ENCODE measurements around the gene TRERF1.

The TRERF1 gene

DNA sequence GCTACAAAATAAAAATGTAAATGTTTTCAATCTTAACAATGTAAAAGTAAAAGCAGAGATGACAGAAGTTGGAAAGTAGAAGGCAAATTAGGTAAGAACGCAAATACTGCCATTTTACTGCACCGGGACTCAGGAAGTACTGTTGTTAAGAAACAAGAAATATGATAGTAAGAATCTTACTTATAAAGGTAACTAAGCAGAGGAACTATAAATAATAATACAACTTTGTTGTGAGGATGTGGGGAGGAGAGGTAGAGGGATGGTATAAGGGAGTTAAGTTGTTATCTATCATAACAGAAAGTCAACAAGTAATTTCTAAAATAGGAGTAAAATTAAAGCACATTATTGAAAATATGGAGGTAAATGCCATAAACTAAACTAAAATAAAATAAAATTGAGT is 129.8 kb downstream of the TRERF1 start:
- Histone ChIP-seq H4K91ac (ENCODE audit: low read length) (no peak overlapping the region), H2BK12ac (ENCODE audit: low read length in 2 of 2) (no peak overlapping the region), H3K14ac (ENCODE audit: low read length in 2 of 2) (no peak overlapping the region), H3K79me1 (replicated peaks; ENCODE audit: low read length, poor library complexity, severe bottlenecking) (peaks cover 27% of the 10 kb centered on the region), H3K4ac (ENCODE audit: low read depth in 1 of 2, low read length in 2 of 2) (no peak overlapping the region), H3K9ac (ENCODE audit: low read length) (no peak overlapping the region), H3K4me1 (ENCODE audit: control insufficient read depth, insufficient read depth, low read depth, low read length) (peaks cover 7% of the 10 kb centered on the region), H2AFZ (ENCODE audit: low read depth, low read length) (no peak overlapping the region), H3K27ac (ENCODE audit: low read length, poor library complexity, severe bottlenecking) (no peak overlapping the region), H3K4me2 (ENCODE audit: low read length, poor library complexity, severe bottlenecking) (no peak overlapping the region), H2BK15ac (ENCODE audit: low read depth, poor library complexity, severe bottlenecking) (no peak overlapping the region), H2AK5ac (ENCODE audit: low read length, severe bottlenecking) (no peak overlapping the region), H3K9me3 (ENCODE audit: control insufficient read depth, low read length) (no peaks in the 10 kb centered on the region), H3K23ac (ENCODE audit: low read length in 2 of 2) (no peak overlapping the region), H2BK5ac (ENCODE audit: low read depth, low read length, poor library complexity, severe bottlenecking) (no peak overlapping the region), H3K36me3 (ENCODE audit: control insufficient read depth in 1 of 2, insufficient read depth in 2 of 2, low read depth in 1 of 2, low read length in 2 of 2) (peaks cover 0 to 4% of the 10 kb centered on the region in 2 experiments), H3K27me3 (ENCODE audit: control insufficient read depth in 1 of 2, insufficient read depth in 1 of 2, low read length in 2 of 2) (no peaks in the 10 kb centered on the region), H3K18ac (ENCODE audit: low read depth in 1 of 2, low read length in 2 of 2) (no peak overlapping the region), H3K4me3 (ENCODE audit: insufficient read depth in 1 of 2, low read depth in 1 of 2, low read length in 2 of 2) (no peak overlapping the region), H2BK120ac (ENCODE audit: low read depth, low read length) (no peak overlapping the region), H4K8ac (ENCODE audit: low read length) (no peak overlapping the region)
- 95% methylated on average over 2 of the region's 2 CpGs for WGBS
- DNase-seq = no peak

DNA sequence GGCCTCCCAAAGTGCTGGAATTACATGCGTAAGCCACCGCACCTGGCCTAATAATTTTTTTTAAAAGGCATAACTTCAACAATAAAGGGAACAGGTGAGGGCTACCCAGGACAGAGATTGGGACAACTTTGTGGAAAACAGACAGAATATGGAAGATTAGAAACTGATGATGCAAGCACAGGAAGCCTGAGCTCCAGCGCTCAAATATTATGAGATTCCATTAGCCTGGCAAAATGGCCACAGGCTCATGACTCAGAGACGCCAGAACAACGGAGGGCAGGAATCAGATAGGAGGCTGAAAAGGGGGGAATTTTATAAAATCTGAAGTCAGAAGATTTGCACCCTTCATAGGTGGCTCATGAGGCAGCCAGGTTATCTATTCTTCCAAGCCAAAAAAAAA is 131.0 kb downstream of the TRERF1 start:
- H3K27me3 ChIP-seq (ENCODE audit: control insufficient read depth in 1 of 2, insufficient read depth in 1 of 2, low read length in 2 of 2) = no peaks in the 10 kb centered on the region
- no peak overlapping the region for H2BK12ac ChIP-seq (ENCODE audit: low read length in 2 of 2)
- H3K9ac ChIP-seq (ENCODE audit: low read length) = no peak overlapping the region
- peaks cover 0 to 4% of the 10 kb centered on the region in 2 experiments for H3K36me3 ChIP-seq (ENCODE audit: control insufficient read depth in 1 of 2, insufficient read depth in 2 of 2, low read depth in 1 of 2, low read length in 2 of 2)
- H3K14ac ChIP-seq (ENCODE audit: low read length in 2 of 2) = no peak overlapping the region
- no peak overlapping the region for H3K4ac ChIP-seq (ENCODE audit: low read depth in 1 of 2, low read length in 2 of 2)
- no peak overlapping the region for H2AFZ ChIP-seq (ENCODE audit: low read depth, low read length)
- no peak overlapping the region for H2BK120ac ChIP-seq (ENCODE audit: low read depth, low read length)
- no peak overlapping the region for H4K91ac ChIP-seq (ENCODE audit: low read length)
- H3K4me1 ChIP-seq (ENCODE audit: control insufficient read depth, insufficient read depth, low read depth, low read length) = peaks cover 14% of the 10 kb centered on the region
- H3K4me2 ChIP-seq (ENCODE audit: low read length, poor library complexity, severe bottlenecking) = no peak overlapping the region
- H2AK5ac ChIP-seq (ENCODE audit: low read length, severe bottlenecking) = no peak overlapping the region
- DNase-seq = peak; percentile 51
- H3K9me3 ChIP-seq (ENCODE audit: control insufficient read depth, low read length) = no peaks in the 10 kb centered on the region
- no peak overlapping the region for H3K4me3 ChIP-seq (ENCODE audit: insufficient read depth in 1 of 2, low read depth in 1 of 2, low read length in 2 of 2)
- no peak overlapping the region for H3K23ac ChIP-seq (ENCODE audit: low read length in 2 of 2)
- WGBS = 74% methylated on average over 5 of the region's 5 CpGs
- H3K27ac ChIP-seq (ENCODE audit: low read length, poor library complexity, severe bottlenecking) = no peak overlapping the region
- H2BK15ac ChIP-seq (ENCODE audit: low read depth, poor library complexity, severe bottlenecking) = no peak overlapping the region
- peaks cover 25% of the 10 kb centered on the region for H3K79me1 ChIP-seq (replicated peaks; ENCODE audit: low read length, poor library complexity, severe bottlenecking)
- H4K8ac ChIP-seq (ENCODE audit: low read length) = no peak overlapping the region
- no peak overlapping the region for H2BK5ac ChIP-seq (ENCODE audit: low read depth, low read length, poor library complexity, severe bottlenecking)
- peak overlapping the region in 1 of 2 experiments; percentile 34 for H3K18ac ChIP-seq (ENCODE audit: low read depth in 1 of 2, low read length in 2 of 2)

DNA sequence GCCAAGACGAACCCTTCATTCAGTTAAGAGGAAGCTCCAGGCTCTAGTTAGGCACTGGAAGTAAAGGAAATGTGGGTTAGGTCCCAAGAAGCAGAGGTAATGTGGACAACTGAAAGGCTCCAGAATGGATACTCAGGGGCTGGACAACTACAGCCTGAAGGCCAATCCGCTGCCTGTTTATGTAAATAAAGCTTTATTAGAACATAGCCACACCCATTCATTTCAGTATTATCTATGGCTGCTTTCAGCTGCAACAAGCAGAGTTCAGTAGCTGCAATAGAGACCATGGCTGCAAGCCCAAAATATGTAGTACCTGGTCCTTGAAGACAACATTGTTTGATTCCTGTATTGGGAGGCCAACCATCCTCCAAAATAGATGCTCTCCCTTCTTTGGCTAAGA is 133.2 kb downstream of the TRERF1 start:
- Histone ChIP-seq H3K4me1 (ENCODE audit: control insufficient read depth, insufficient read depth, low read depth, low read length) (peaks cover 25% of the 10 kb centered on the region), H3K4me3 (ENCODE audit: insufficient read depth in 1 of 2, low read depth in 1 of 2, low read length in 2 of 2) (no peak overlapping the region), H3K79me1 (replicated peaks; ENCODE audit: low read length, poor library complexity, severe bottlenecking) (peaks cover 20% of the 10 kb centered on the region), H2BK120ac (ENCODE audit: low read depth, low read length) (no peak overlapping the region), H2AK5ac (ENCODE audit: low read length, severe bottlenecking) (peak overlapping the region; percentile 36), H3K27me3 (ENCODE audit: control insufficient read depth in 1 of 2, insufficient read depth in 1 of 2, low read length in 2 of 2) (no peaks in the 10 kb centered on the region), H2BK5ac (ENCODE audit: low read depth, low read length, poor library complexity, severe bottlenecking) (no peak overlapping the region), H3K27ac (ENCODE audit: low read length, poor library complexity, severe bottlenecking) (no peak overlapping the region), H3K18ac (ENCODE audit: low read depth in 1 of 2, low read length in 2 of 2) (no peak overlapping the region), H2BK12ac (ENCODE audit: low read length in 2 of 2) (no peak overlapping the region), H2AFZ (ENCODE audit: low read depth, low read length) (no peak overlapping the region), H4K8ac (ENCODE audit: low read length) (no peak overlapping the region), H3K4ac (ENCODE audit: low read depth in 1 of 2, low read length in 2 of 2) (no peak overlapping the region), H3K23ac (ENCODE audit: low read length in 2 of 2) (no peak overlapping the region), H3K14ac (ENCODE audit: low read length in 2 of 2) (no peak overlapping the region), H4K91ac (ENCODE audit: low read length) (no peak overlapping the region), H3K36me3 (ENCODE audit: control insufficient read depth in 1 of 2, insufficient read depth in 2 of 2, low read depth in 1 of 2, low read length in 2 of 2) (peaks cover 0 to 4% of the 10 kb centered on the region in 2 experiments), H3K9me3 (ENCODE audit: control insufficient read depth, low read length) (no peaks in the 10 kb centered on the region), H2BK15ac (ENCODE audit: low read depth, poor library complexity, severe bottlenecking) (no peak overlapping the region), H3K9ac (ENCODE audit: low read length) (no peak overlapping the region), H3K4me2 (ENCODE audit: low read length, poor library complexity, severe bottlenecking) (no peak overlapping the region)
- DNase-seq = no peak
- 98% methylated on average over 2 of the region's 2 CpGs for WGBS

DNA sequence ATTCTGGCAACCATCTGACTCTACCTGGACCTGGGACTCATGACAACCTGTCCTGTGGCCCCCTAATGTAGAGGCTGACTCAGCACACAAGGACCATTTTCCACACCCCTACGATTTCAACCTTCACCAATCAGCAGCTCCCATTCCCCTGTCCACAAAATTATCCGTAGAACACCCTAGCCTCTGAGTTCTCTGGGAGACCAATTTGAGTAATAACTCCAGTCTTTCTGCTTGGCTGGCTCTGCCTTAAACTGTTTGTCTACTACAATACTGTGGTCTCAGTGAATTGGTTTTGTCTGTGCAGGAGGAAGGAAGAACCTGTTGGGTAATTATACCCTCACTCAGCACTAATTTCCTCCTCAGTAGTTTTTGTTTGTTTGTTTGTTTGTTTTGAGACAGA is 134.7 kb downstream of the TRERF1 start:
- H2AK5ac ChIP-seq (ENCODE audit: low read length, severe bottlenecking) = peak overlapping the region; percentile 49
- peak overlapping the region; percentile 33 for H2BK5ac ChIP-seq (ENCODE audit: low read depth, low read length, poor library complexity, severe bottlenecking)
- no peak overlapping the region for H3K4me2 ChIP-seq (ENCODE audit: low read length, poor library complexity, severe bottlenecking)
- peak overlapping the region; percentile 29 for H2BK120ac ChIP-seq (ENCODE audit: low read depth, low read length)
- H3K18ac ChIP-seq (ENCODE audit: low read depth in 1 of 2, low read length in 2 of 2) = peak overlapping the region in 1 of 2 experiments; percentile 61
- H2BK15ac ChIP-seq (ENCODE audit: low read depth, poor library complexity, severe bottlenecking) = no peak overlapping the region
- H3K4me3 ChIP-seq (ENCODE audit: insufficient read depth in 1 of 2, low read depth in 1 of 2, low read length in 2 of 2) = no peak overlapping the region
- H2BK12ac ChIP-seq (ENCODE audit: low read length in 2 of 2) = peak overlapping the region in 1 of 2 experiments; percentile 51
- DNase-seq = no peak
- no peak overlapping the region for H3K14ac ChIP-seq (ENCODE audit: low read length in 2 of 2)
- peak overlapping the region in 1 of 2 experiments; percentile 33 for H3K4ac ChIP-seq (ENCODE audit: low read depth in 1 of 2, low read length in 2 of 2)
- peaks cover 27% of the 10 kb centered on the region for H3K4me1 ChIP-seq (ENCODE audit: control insufficient read depth, insufficient read depth, low read depth, low read length)
- H4K91ac ChIP-seq (ENCODE audit: low read length) = no peak overlapping the region
- peak overlapping the region; percentile 94 for H3K27ac ChIP-seq (ENCODE audit: low read length, poor library complexity, severe bottlenecking)
- H3K36me3 ChIP-seq (ENCODE audit: control insufficient read depth in 1 of 2, insufficient read depth in 2 of 2, low read depth in 1 of 2, low read length in 2 of 2) = peaks cover 6 to 10% of the 10 kb centered on the region in 2 experiments
- no peak overlapping the region for H2AFZ ChIP-seq (ENCODE audit: low read depth, low read length)
- H3K9me3 ChIP-seq (ENCODE audit: control insufficient read depth, low read length) = no peaks in the 10 kb centered on the region
- WGBS = 71% methylated on average over 1 of the region's 2 CpGs
- no peak overlapping the region for H3K23ac ChIP-seq (ENCODE audit: low read length in 2 of 2)
- H4K8ac ChIP-seq (ENCODE audit: low read length) = peak overlapping the region; percentile 12
- no peaks in the 10 kb centered on the region for H3K27me3 ChIP-seq (ENCODE audit: control insufficient read depth in 1 of 2, insufficient read depth in 1 of 2, low read length in 2 of 2)
- no peak overlapping the region for H3K9ac ChIP-seq (ENCODE audit: low read length)
- peaks cover 22% of the 10 kb centered on the region for H3K79me1 ChIP-seq (replicated peaks; ENCODE audit: low read length, poor library complexity, severe bottlenecking)

Measured in mesenchymal stem cell (in vitro differentiated cells and primary cell).